Ecto neural progenitor cell (in vitro differentiated cells): ENCODE results near the gene MAP1A.

Experiments used
- DNase-seq: peaks from one replicate; pipeline ENCODE4 v3.0.0-alpha.2; 2018; ENCODE audit warnings: low spot score

The MAP1A gene

DNA sequence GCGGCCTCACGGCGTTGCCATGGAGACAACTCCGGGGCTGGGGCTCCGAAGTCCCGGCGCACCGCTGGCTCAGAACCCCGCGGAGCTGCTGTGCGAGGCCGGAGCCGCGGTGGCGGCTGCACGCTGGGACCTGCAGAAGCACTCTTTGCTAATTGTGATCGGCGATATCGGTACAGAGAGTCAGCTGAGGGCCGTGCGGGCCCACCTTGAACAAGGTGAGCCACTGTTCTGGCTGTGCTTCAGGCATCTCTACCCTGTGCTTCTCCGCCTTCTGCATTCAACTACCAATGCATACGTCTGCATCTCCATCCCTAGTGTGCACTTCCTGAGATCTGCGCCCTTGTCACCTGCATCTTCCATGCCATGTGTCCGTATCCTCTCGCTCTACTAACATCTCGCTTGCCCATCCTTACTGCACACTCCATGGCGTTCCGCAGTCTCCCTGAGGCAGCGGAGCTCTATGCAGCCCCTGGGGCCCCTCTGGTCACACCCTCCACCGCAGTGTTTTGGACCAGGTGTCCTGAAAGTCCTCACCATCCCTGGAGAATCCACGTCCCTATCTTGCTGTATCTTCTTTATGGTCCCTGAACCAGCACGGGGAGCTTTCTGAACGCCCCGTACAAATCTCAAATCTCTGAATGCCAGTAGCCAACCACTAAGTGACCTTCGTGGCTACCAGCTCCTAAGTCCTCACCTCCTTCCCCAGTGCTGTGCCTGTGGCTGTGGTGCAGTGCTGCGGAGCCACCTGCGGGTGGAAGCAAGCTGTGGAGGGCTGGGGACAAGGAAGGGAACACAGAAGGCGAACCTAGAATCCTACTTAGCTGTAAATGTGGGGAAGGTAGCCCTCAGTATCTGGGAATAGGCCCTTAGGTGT is 6.2 kb upstream of the MAP1A start:
- DNase-seq = no peak

GRCh38 chr15:43513550-43513949 is 3.9 kb upstream of the MAP1A start:
- no peak for DNase-seq

- DNase-seq = no peak
These were observed 3.0 kb upstream of the MAP1A start for GRCh38 chr15:43514241-43515057.

GRCh38 chr15:43515741-43516140 is 1.7 kb upstream of the MAP1A start:
- DNase-seq = no peak

GRCh38 chr15:43516185-43516584 is 1.2 kb upstream of the MAP1A start:
- no peak for DNase-seq

- no peak for DNase-seq
These were observed 531 bp upstream of the MAP1A start for GRCh38 chr15:43516801-43517353.

- DNase-seq = peak; percentile 69
These were observed 871 bp downstream of the MAP1A start for GRCh38 chr15:43518197-43518761.

DNA sequence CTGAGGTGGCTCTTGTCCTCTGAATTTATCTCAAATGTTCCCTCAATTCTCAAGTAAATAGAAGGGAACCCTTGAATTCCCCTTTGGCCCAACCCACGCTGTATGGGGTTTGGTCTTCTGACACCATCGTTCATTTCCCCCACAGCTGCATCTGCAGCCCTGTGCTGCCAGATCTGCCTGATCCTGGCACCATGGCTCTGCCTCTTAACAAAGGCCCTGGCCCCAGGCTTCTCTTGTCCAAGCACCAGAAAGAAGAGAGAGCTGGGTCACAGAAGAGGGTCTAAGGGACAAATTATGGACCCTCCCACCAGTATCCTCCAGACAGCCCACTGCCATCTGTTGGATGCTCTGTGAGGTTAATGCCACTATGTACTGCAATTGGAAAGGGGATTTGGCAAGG is 1.8 kb downstream of the MAP1A start:
- DNase-seq = no peak

DNA sequence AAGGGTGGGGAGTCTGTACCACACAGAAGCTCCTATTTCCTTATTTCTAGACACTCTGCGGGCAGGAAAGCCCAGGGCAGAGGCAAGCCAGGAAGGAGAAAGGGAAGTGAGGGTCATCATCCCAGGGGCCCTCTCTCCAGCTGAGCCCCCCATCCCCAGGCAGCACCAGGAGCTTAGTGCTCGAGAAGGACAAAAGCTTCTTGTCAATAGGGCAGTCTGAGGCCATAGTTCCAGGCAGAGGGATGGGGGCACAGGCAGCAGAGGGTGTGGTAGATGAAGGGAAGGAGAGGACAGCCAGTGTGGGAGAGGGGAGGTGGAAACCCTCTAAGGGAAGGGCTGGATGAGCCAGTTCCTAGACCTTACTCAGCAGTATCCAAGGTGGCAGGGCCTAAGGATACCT is 2.7 kb downstream of the MAP1A start:
- no peak for DNase-seq

DNA sequence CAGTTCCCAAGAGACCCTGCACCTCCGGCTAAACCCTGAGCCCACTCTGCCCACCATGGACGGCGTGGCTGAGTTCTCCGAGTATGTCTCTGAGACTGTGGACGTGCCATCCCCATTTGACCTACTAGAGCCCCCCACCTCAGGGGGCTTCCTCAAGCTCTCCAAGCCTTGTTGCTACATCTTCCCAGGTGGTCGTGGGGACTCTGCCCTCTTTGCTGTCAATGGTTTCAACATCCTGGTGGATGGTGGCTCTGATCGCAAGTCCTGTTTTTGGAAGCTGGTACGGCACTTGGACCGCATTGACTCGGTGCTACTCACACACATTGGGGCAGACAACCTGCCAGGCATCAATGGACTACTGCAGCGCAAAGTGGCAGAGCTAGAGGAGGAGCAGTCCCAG is 4.0 kb downstream of the MAP1A start:
- DNase-seq = no peak

DNA sequence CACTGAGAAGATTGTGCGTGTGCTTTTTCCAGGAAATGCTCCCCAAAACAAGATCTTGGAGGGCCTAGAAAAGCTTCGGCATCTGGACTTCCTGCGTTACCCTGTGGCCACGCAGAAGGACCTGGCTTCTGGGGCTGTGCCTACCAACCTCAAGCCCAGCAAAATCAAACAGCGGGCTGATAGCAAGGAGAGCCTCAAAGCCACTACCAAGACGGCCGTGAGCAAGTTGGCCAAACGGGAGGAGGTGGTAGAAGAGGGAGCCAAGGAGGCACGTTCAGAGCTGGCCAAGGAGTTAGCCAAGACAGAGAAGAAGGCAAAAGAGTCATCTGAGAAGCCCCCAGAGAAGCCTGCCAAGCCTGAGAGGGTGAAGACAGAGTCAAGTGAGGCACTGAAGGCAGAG is 4.8 kb downstream of the MAP1A start:
- no peak for DNase-seq

DNA sequence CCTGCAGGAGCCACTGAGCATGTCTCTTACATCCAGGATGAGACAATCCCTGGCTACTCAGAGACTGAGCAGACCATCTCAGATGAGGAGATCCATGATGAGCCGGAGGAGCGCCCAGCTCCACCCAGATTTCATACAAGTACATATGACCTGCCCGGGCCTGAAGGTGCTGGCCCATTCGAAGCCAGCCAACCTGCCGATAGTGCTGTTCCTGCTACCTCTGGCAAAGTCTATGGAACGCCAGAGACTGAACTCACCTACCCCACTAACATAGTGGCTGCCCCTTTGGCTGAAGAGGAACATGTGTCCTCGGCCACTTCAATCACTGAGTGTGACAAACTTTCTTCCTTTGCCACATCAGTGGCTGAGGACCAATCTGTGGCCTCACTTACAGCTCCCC is 6.2 kb downstream of the MAP1A start:
- no peak for DNase-seq

GRCh38 chr15:43524254-43524845 is 6.9 kb downstream of the MAP1A start:
- no peak for DNase-seq

GRCh38 chr15:43525131-43525530 is 7.7 kb downstream of the MAP1A start:
- DNase-seq = no peak

- DNase-seq = no peak
These were observed 9.0 kb downstream of the MAP1A start for GRCh38 chr15:43526261-43526930.

GRCh38 chr15:43527016-43527801 is 9.8 kb downstream of the MAP1A start:
- no peak for DNase-seq

- DNase-seq = no peak
These were observed 10.6 kb downstream of the MAP1A start for GRCh38 chr15:43527802-43528541.

GRCh38 chr15:43528542-43529007 is 11.2 kb downstream of the MAP1A start:
- no peak for DNase-seq

DNA sequence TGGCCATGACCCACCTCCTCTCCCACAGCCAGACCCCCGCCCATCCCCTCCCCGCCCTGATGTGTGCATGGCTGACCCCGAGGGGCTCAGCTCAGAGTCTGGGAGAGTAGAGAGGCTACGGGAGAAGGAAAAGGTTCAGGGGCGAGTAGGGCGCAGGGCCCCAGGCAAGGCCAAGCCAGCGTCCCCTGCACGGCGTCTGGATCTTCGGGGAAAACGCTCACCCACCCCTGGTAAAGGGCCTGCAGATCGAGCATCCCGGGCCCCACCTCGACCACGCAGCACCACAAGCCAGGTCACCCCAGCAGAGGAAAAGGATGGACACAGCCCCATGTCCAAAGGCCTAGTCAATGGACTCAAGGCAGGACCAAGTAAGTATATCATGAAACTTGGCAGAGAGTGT is 11.7 kb downstream of the MAP1A start:
- DNase-seq = no peak
